Mesendoderm (in vitro differentiated cells): ENCODE results near the gene TGFB2.

ENCODE experiments used
- DNase-seq: peaks from one replicate; pipeline ENCODE4 v3.0.0; 2013
- H2AK5ac ChIP-seq: 2 replicates; pipeline ENCODE4 v1.6.1; 2013; ENCODE audit warnings: low read length, inconsistent platforms
- H2BK120ac ChIP-seq: 2 replicates; pipeline ENCODE4 v1.6.1; 2013; ENCODE audit warnings: low read depth, mild to moderate bottlenecking, low read length, moderate library complexity, mixed read lengths
- H2BK15ac ChIP-seq: replicated peaks from 2 replicates; pipeline ENCODE4 v1.6.1; 2013; ENCODE audit warnings: low read depth, mild to moderate bottlenecking, moderate library complexity
- H2BK5ac ChIP-seq: 2 replicates; pipeline ENCODE4 v1.6.1; 2013; ENCODE audit warnings: low read length, inconsistent platforms
- H3K18ac ChIP-seq: 2 replicates; pipeline ENCODE4 v1.6.1; 2013; ENCODE audit warnings: mild to moderate bottlenecking, low read length, mixed read lengths
- H3K23ac ChIP-seq: one replicate; pipeline ENCODE4 v1.6.1; 2013; ENCODE audit warnings: low read length
- H3K27ac ChIP-seq: 2 replicates; pipeline ENCODE4 v1.5.1; 2013; ENCODE audit warnings: low read depth, mild to moderate bottlenecking, inconsistent platforms, low read length, moderate library complexity
- H3K27me3 ChIP-seq: 2 replicates; pipeline ENCODE4 v1.6.1; 2013; ENCODE audit warnings: low read length, control low read depth, mild to moderate bottlenecking, inconsistent platforms; ENCODE audit not compliant: insufficient read depth, poor library complexity
- H3K36me3 ChIP-seq: 2 replicates; pipeline ENCODE4 v1.6.1; 2013; ENCODE audit warnings: low read length, inconsistent platforms; ENCODE audit not compliant: control insufficient read depth, insufficient read depth
- H3K4ac ChIP-seq: one replicate; pipeline ENCODE4 v1.6.1; 2013; ENCODE audit warnings: low read depth, mild to moderate bottlenecking, low read length, moderate library complexity
- H3K4me1 ChIP-seq: 2 replicates; pipeline ENCODE4 v1.6.1; 2013; ENCODE audit warnings: low read depth, low read length, inconsistent platforms; ENCODE audit not compliant: control insufficient read depth
- H3K4me2 ChIP-seq: 2 replicates; pipeline ENCODE4 v1.6.1; 2013; ENCODE audit warnings: low read length
- H3K4me3 ChIP-seq: 2 replicates; pipeline ENCODE4 v1.5.1; 2013; ENCODE audit warnings: mild to moderate bottlenecking, low read length
- H3K56ac ChIP-seq: one replicate; pipeline ENCODE4 v1.6.1; 2013; ENCODE audit warnings: low read length
- H3K79me1 ChIP-seq: 2 replicates; pipeline ENCODE4 v1.6.1; 2013; ENCODE audit warnings: low read length, inconsistent platforms
- H3K79me2 ChIP-seq: 2 replicates; pipeline ENCODE4 v1.6.1; 2013; ENCODE audit warnings: mild to moderate bottlenecking, low read length; ENCODE audit not compliant: control insufficient read depth, insufficient read depth
- H3K9ac ChIP-seq: 2 replicates; pipeline ENCODE4 v1.6.1; 2013; ENCODE audit warnings: low read length, inconsistent platforms
- H4K5ac ChIP-seq: one replicate; pipeline ENCODE4 v1.6.1; 2013; ENCODE audit warnings: low read length
- H4K8ac ChIP-seq: one replicate; pipeline ENCODE4 v1.6.1; 2013; ENCODE audit warnings: low read depth, mild to moderate bottlenecking, control low read depth, low read length, moderate library complexity
- WGBS: extraction: QIAGEN DNeasy Blood & Tissue Kit; methylation state at CpG from one replicate; pipeline ENCODE4 v1.1.7; 2013; ENCODE audit warnings: low lambda C conversion rate, missing lambda C conversion rate; ENCODE audit not compliant: insufficient coverage; ENCODE audit errors: extremely low coverage; 5-methylcytosine and 5-hydroxymethylcytosine counted together

Gene TGFB2

DNA sequence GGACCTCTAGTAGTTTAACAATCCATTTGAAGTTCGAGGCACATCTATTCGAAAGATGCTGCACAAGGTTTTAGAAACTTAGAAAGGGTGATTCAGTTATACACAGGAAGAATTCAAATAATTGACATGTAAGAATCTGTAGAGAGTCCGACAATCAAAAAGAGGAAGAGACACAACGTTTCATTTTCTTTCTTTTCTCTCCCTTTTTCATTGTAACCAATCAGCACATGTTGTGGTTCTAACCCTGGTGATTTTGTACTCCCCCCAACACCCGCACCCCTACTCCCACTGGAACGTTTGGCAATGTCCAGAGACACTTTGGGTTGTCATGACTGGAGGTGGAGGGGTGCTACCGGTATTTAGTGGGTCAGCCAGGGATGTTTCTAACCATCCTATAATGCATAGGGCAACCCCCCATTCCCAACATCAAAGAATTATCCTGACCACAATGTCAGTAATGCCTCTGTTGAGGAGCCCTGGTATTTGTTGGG lies 4.9 kb downstream of the TGFB2 start:
- no peak overlapping the region for H3K27ac ChIP-seq
- H3K9ac ChIP-seq, result no peak overlapping the region
- H3K4me2 ChIP-seq, result no peak overlapping the region
- no peak overlapping the region for H3K4ac ChIP-seq
- WGBS, result no CpG with 5 or more reads among the region's 7 CpGs
- no peaks in the 10 kb centered on the region for H3K79me1 ChIP-seq
- no peak overlapping the region for H2BK5ac ChIP-seq
- H3K36me3 ChIP-seq, result no peaks in the 10 kb centered on the region
- no peak overlapping the region for H2AK5ac ChIP-seq
- no peak overlapping the region for H2BK15ac ChIP-seq
- no peak overlapping the region for H3K18ac ChIP-seq
- no peak overlapping the region for H4K5ac ChIP-seq
- H3K79me2 ChIP-seq, result no peaks in the 10 kb centered on the region
- no peak overlapping the region for H4K8ac ChIP-seq
- no peak overlapping the region for H3K4me3 ChIP-seq
- no peak overlapping the region for H2BK120ac ChIP-seq
- H3K27me3 ChIP-seq, result no peaks in the 10 kb centered on the region
- DNase-seq, result no peak
- H3K56ac ChIP-seq, result no peak overlapping the region
- H3K23ac ChIP-seq, result no peak overlapping the region
- no peaks in the 10 kb centered on the region for H3K4me1 ChIP-seq

DNA sequence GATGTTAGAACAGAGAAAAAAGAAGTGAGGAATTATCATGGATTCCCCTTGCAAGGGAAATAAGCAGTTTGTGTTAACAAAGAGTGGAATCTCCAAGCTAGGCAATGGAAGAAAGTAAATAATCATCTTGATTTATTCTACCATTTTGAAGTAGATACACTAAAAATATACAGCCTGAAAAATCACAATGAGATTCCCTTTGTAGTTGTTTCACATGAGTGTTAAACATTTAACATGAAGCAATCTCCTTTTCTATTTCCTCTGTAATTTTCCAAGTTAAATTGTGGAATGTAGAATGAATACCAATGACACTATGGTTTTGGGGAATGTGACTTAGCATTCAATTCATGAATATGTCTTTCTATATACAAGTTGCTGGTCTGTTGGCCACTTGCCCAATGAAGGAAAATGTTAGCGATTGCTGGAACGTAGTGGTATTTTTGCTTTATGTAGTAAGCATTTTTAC lies 5.7 kb downstream of the TGFB2 start:
- H2BK120ac ChIP-seq, result no peak overlapping the region
- no peak overlapping the region for H4K5ac ChIP-seq
- H3K79me2 ChIP-seq, result no peaks in the 10 kb centered on the region
- no peaks in the 10 kb centered on the region for H3K27me3 ChIP-seq
- H4K8ac ChIP-seq, result no peak overlapping the region
- H3K9ac ChIP-seq, result no peak overlapping the region
- no peak overlapping the region for H2BK15ac ChIP-seq
- no peak overlapping the region for H3K27ac ChIP-seq
- no peak overlapping the region for H3K23ac ChIP-seq
- WGBS, result no CpG with 5 or more reads among the region's 2 CpGs
- H3K56ac ChIP-seq, result no peak overlapping the region
- H3K18ac ChIP-seq, result no peak overlapping the region
- no peak overlapping the region for H2AK5ac ChIP-seq
- no peak overlapping the region for H3K4me3 ChIP-seq
- no peak overlapping the region for H3K4me2 ChIP-seq
- no peak overlapping the region for H3K4ac ChIP-seq
- no peaks in the 10 kb centered on the region for H3K36me3 ChIP-seq
- no peaks in the 10 kb centered on the region for H3K4me1 ChIP-seq
- H2BK5ac ChIP-seq, result no peak overlapping the region
- no peaks in the 10 kb centered on the region for H3K79me1 ChIP-seq
- DNase-seq, result no peak

DNA sequence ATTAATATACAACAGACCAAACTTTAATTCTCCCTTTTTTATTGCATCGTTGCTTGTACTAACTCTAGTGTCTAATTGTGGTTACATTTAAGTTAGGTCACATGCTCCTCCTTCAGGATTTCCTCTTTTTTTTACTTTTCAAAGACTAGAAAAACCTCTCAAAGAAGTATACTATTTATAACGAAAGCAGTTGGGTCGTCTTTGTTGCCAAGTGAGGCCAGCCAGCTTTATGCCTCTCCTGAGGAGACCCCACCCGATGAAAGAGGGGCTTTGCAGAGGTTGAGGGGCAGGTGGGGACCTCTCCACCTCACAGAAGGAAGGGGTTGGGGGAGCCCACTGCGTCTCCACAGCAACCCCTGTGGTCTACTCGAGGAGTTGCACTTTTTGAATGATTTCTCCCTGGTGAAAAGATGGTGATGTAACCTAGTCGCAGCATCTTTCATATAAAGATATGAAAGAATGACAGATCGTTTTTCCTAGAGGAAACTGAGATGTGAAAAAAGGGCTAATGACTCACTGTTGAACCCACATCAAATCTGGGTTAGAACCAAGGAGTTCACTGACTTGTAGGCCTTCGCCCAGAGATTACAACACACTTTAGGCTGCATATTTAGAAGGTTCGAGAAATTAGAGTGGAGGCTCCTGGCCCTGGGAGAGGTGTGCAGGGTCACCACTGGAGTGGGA lies 6.4 kb downstream of the TGFB2 start:
- Histone ChIP-seq H3K27ac (no peak overlapping the region), H3K36me3 (no peaks in the 10 kb centered on the region), H2BK15ac (no peak overlapping the region), H3K56ac (no peak overlapping the region), H3K4me2 (no peak overlapping the region), H2BK5ac (no peak overlapping the region), H3K18ac (no peak overlapping the region), H4K5ac (no peak overlapping the region), H2BK120ac (no peak overlapping the region), H3K23ac (no peak overlapping the region), H3K4me1 (no peaks in the 10 kb centered on the region), H4K8ac (no peak overlapping the region), H3K4ac (no peak overlapping the region), H3K27me3 (no peaks in the 10 kb centered on the region), H3K9ac (no peak overlapping the region), H3K79me2 (no peaks in the 10 kb centered on the region), H3K4me3 (no peak overlapping the region), H3K79me1 (no peaks in the 10 kb centered on the region), H2AK5ac (no peak overlapping the region)
- no CpG with 5 or more reads among the region's 10 CpGs for WGBS
- DNase-seq, result peak; percentile 44

GRCh38 chr1:218352075-218352438 lies 6.9 kb downstream of the TGFB2 start:
- Histone ChIP-seq H3K23ac (no peak overlapping the region), H2BK15ac (no peak overlapping the region), H3K56ac (no peak overlapping the region), H2BK5ac (no peak overlapping the region), H2AK5ac (no peak overlapping the region), H3K79me1 (no peaks in the 10 kb centered on the region), H3K36me3 (no peaks in the 10 kb centered on the region), H3K27ac (no peak overlapping the region), H3K4ac (no peak overlapping the region), H4K5ac (no peak overlapping the region), H4K8ac (no peak overlapping the region), H3K27me3 (no peaks in the 10 kb centered on the region), H3K4me1 (no peaks in the 10 kb centered on the region), H2BK120ac (no peak overlapping the region), H3K4me2 (no peak overlapping the region), H3K18ac (no peak overlapping the region), H3K4me3 (no peak overlapping the region), H3K79me2 (no peaks in the 10 kb centered on the region), H3K9ac (no peak overlapping the region)
- no peak for DNase-seq
- WGBS, result no CpG with 5 or more reads among the region's 8 CpGs

DNA sequence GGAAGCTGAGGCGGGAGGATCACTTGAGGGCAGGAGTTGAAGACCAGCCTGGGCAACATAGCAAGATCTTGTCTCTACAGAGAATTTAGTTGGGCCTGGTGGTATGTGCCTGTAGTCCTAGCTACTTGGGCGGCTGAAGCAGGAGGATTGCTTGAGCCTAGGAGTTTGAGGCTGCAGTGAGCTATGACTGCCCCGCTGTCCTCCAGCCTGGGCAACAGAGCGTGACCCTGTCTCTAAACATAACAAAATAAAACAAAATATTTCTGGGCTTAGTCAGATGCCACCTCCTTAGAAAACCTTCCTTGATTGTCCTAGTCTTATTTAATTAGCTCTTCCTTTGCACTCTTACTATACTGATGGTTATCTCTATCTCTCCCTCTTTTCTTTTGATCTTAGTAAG lies 8.5 kb downstream of the TGFB2 start:
- no peak overlapping the region for H4K5ac ChIP-seq
- no peak overlapping the region for H2BK15ac ChIP-seq
- H3K4me2 ChIP-seq, result no peak overlapping the region
- H3K27me3 ChIP-seq, result no peaks in the 10 kb centered on the region
- H3K79me1 ChIP-seq, result no peaks in the 10 kb centered on the region
- WGBS, result no CpG with 5 or more reads among the region's 4 CpGs
- no peak overlapping the region for H3K18ac ChIP-seq
- no peak overlapping the region for H2BK120ac ChIP-seq
- H3K9ac ChIP-seq, result no peak overlapping the region
- H3K23ac ChIP-seq, result no peak overlapping the region
- H4K8ac ChIP-seq, result no peak overlapping the region
- no peak overlapping the region for H3K4ac ChIP-seq
- H2AK5ac ChIP-seq, result no peak overlapping the region
- no peaks in the 10 kb centered on the region for H3K36me3 ChIP-seq
- no peak overlapping the region for H2BK5ac ChIP-seq
- no peak overlapping the region for H3K4me3 ChIP-seq
- H3K4me1 ChIP-seq, result no peaks in the 10 kb centered on the region
- no peak for DNase-seq
- H3K56ac ChIP-seq, result no peak overlapping the region
- H3K79me2 ChIP-seq, result no peaks in the 10 kb centered on the region
- no peak overlapping the region for H3K27ac ChIP-seq

- no peak overlapping the region for H4K8ac ChIP-seq
- no peaks in the 10 kb centered on the region for H3K36me3 ChIP-seq
- no peak overlapping the region for H3K4me3 ChIP-seq
- no peaks in the 10 kb centered on the region for H3K4me1 ChIP-seq
- no peak overlapping the region for H2AK5ac ChIP-seq
- H4K5ac ChIP-seq, result no peak overlapping the region
- no peak overlapping the region for H3K4ac ChIP-seq
- H3K79me2 ChIP-seq, result no peaks in the 10 kb centered on the region
- no peak overlapping the region for H2BK120ac ChIP-seq
- H3K27ac ChIP-seq, result no peak overlapping the region
- H3K23ac ChIP-seq, result no peak overlapping the region
- no peaks in the 10 kb centered on the region for H3K27me3 ChIP-seq
- H3K9ac ChIP-seq, result no peak overlapping the region
- no peak overlapping the region for H2BK15ac ChIP-seq
- WGBS, result no CpG with 5 or more reads among the region's 4 CpGs
- H3K4me2 ChIP-seq, result no peak overlapping the region
- no peak overlapping the region for H2BK5ac ChIP-seq
- no peak overlapping the region for H3K56ac ChIP-seq
- no peak for DNase-seq
- H3K79me1 ChIP-seq, result no peaks in the 10 kb centered on the region
- H3K18ac ChIP-seq, result no peak overlapping the region
Observed at GRCh38 chr1:218355278-218355677, 10.1 kb downstream of the TGFB2 start.
